CD14-positive monocyte (primary cell): ENCODE data around the gene KIF3C. TPM values are rescaled to one million over a fixed set of nuclear protein-coding genes. Genes with fewer than 3 reads are reported as not detected.

Source experiments
- DNase-seq, 3 donors: peaks; one replicate each; pipeline ENCODE4 v3.0.0-alpha.2; 2011 to 2022
- H2AFZ ChIP-seq: 2 replicates; pipeline ENCODE4 v1.6.0; 2012; ENCODE audit warnings: mild to moderate bottlenecking, low read depth, low read length, inconsistent platforms; ENCODE audit not compliant: insufficient read depth, poor library complexity, severe bottlenecking
- H3K27ac ChIP-seq, 2 donors: 1 replicate in 1 of 2; 2 replicates in 1 of 2; pipeline ENCODE4 v1.5.1; 2012 to 2013; ENCODE audit warnings: low read length in 2 of 2, control low read depth in 1 of 2, inconsistent platforms in 1 of 2, low read depth in 1 of 2, mild to moderate bottlenecking in 1 of 2
- H3K27me3 ChIP-seq, 2 donors: one replicate each; pipeline versions ENCODE4 v1.6.0 to v1.6.1; 2011 to 2013; ENCODE audit warnings: low read length in 2 of 2; ENCODE audit not compliant: control insufficient read depth in 2 of 2, insufficient read depth in 2 of 2
- H3K36me3 ChIP-seq, 2 donors: replicated peaks in 1 of 2; 1 replicate in 1 of 2; 2 replicates in 1 of 2; pipeline versions ENCODE4 v1.5.1 to v1.6.1; 2012 to 2013; ENCODE audit warnings: low read length in 2 of 2, control low read depth in 1 of 2, inconsistent platforms in 1 of 2, mild to moderate bottlenecking in 1 of 2; ENCODE audit not compliant: insufficient read depth in 2 of 2, control insufficient read depth in 1 of 2
- H3K4me1 ChIP-seq, 2 donors: 1 replicate in 1 of 2; 2 replicates in 1 of 2; pipeline versions ENCODE4 v1.5.1 to v1.6.1; 2012 to 2013; ENCODE audit warnings: low read length in 2 of 2, control low read depth in 1 of 2, inconsistent platforms in 1 of 2, mild to moderate bottlenecking in 1 of 2, moderate library complexity in 1 of 2; ENCODE audit not compliant: insufficient read depth in 2 of 2, control insufficient read depth in 1 of 2
- H3K4me2 ChIP-seq: replicated peaks from 2 replicates; pipeline ENCODE3; 2012; ENCODE audit warnings: low read length, moderate library complexity, mild to moderate bottlenecking; ENCODE audit not compliant: poor library complexity, severe bottlenecking; ENCODE audit errors: extremely low read depth
- H3K4me3 ChIP-seq, 3 experiments: fragments of 200-600 bp in 1 of 3; sonication (generic) in 1 of 3; replicated peaks in 1 of 3; 1 replicate in 2 of 3; 2 replicates in 1 of 3; pipeline ENCODE4 v1.5.1; 2011 to 2013; ENCODE audit warnings: low read length in 3 of 3, mild to moderate bottlenecking in 3 of 3, control low read depth in 2 of 3, low read depth in 2 of 3, inconsistent platforms in 1 of 3, moderate library complexity in 1 of 3
- H3K79me2 ChIP-seq: 2 replicates; pipeline ENCODE4 v1.6.0; 2012; ENCODE audit warnings: mild to moderate bottlenecking, control low read depth, inconsistent platforms, low read length, moderate library complexity; ENCODE audit not compliant: insufficient read depth
- H3K9ac ChIP-seq: 2 replicates; pipeline ENCODE4 v1.6.0; 2017; ENCODE audit warnings: low read length, mild to moderate bottlenecking; ENCODE audit not compliant: insufficient read depth, poor library complexity, severe bottlenecking
- H3K9me3 ChIP-seq, 2 donors: replicated peaks in 1 of 2; 1 replicate in 1 of 2; 2 replicates in 1 of 2; pipeline versions ENCODE4 v1.5.1 to v1.6.1; 2012 to 2013; ENCODE audit warnings: low read length in 2 of 2, control low read depth in 1 of 2; ENCODE audit not compliant: control insufficient read depth in 1 of 2, insufficient read depth in 1 of 2
- H4K20me1 ChIP-seq: 2 replicates; pipeline ENCODE4 v1.6.0; 2012; ENCODE audit warnings: mild to moderate bottlenecking, low read length, control low read depth, moderate library complexity; ENCODE audit not compliant: insufficient read depth
- H3K27ac Mint-ChIP-seq, 7 donors: one replicate each; pipeline ENCODE4 v1.8.0; 2020; ENCODE audit warnings: mild to moderate bottlenecking in 7 of 7, mixed read lengths in 7 of 7, moderate library complexity in 6 of 7, inconsistent platforms in 2 of 7
- H3K27me3 Mint-ChIP-seq, 3 donors: one replicate each; pipeline ENCODE4 v1.8.0; 2021 to 2022; ENCODE audit warnings: low read depth in 3 of 3, mild to moderate bottlenecking in 3 of 3, mixed read lengths in 3 of 3, moderate library complexity in 3 of 3, inconsistent platforms in 1 of 3
- H3K36me3 Mint-ChIP-seq, 2 donors: one replicate each; pipeline ENCODE4 v1.8.0; 2020; ENCODE audit warnings: mixed read lengths in 2 of 2, inconsistent platforms in 1 of 2, mild to moderate bottlenecking in 1 of 2
- H3K4me1 Mint-ChIP-seq: one replicate; pipeline ENCODE4 v1.8.0; 2020; ENCODE audit warnings: mild to moderate bottlenecking, mixed read lengths
- H3K4me3 Mint-ChIP-seq, 2 donors: one replicate each; pipeline ENCODE4 v1.8.0; 2020; ENCODE audit warnings: mild to moderate bottlenecking in 2 of 2, mixed read lengths in 2 of 2, moderate library complexity in 1 of 2
- H3K9me3 Mint-ChIP-seq, 7 donors: one replicate each; pipeline ENCODE4 v1.8.0; 2020 to 2022; ENCODE audit warnings: mixed read lengths in 7 of 7, mild to moderate bottlenecking in 6 of 7, moderate library complexity in 6 of 7, inconsistent platforms in 2 of 7
- CTCF ChIP-seq: fragments of 200-600 bp; IDR thresholded peaks from one replicate; pipeline ENCODE4 v1.8.0; 2022; ENCODE audit warnings: antibody characterized with exemption, mild to moderate bottlenecking
- WGBS: methylation state at CpG from one replicate; pipeline ENCODE4 v1.1.5; 2013; ENCODE audit warnings: missing lambda C conversion rate; ENCODE audit not compliant: insufficient coverage; 5-methylcytosine and 5-hydroxymethylcytosine counted together
- intact Hi-C, 2 donors: fragments of 100-400 bp; cut with micrococcal nuclease; formaldehyde crosslinking; loops; one replicate each; pipeline versions ENCODE4 v1.15.0 to v1.15.1; 2023
- polyA plus RNA-seq, 3 donors: library from polyadenylated mRNA; depleted of rRNA in 1 of 3; unstranded in 2 of 3; stranded (reverse) in 1 of 3; fragments of 300-500 nt in 2 of 3; fragments of >200 nt in 1 of 3; fragmentation: Illumina TruSeq in 2 of 3; gene quantifications; 1 replicate in 2 of 3; 2 replicates in 1 of 3; pipeline ENCODE4 v1.2.3, GENCODE V29; 2012 to 2021

Gene KIF3C
- polyA plus RNA-seq, 3 donors, result 0.28 to 0.97 (median 0.47) TPM

GRCh38 chr2:25996844-25997243, 14.5 kb upstream of the KIF3C start:
- intact Hi-C loops, result loop anchor here in 1 of 2 donors (2.0 to 5.0 kb wide), 2 partner anchors 16 to 35 kb away; partner anchors contain the start of gene RAB10
- Mint-ChIP-seq H3K4me1 (peaks cover 54% of the 10 kb centered on the region), H3K27me3 (peaks cover 0 to 4% (median 4%) of the 10 kb centered on the region in 3 donors), H3K4me3 (no peak overlapping the region), H3K9me3 (peaks cover 0 to 3% (median 0%) of the 10 kb centered on the region in 7 donors), H3K27ac (no peak overlapping the region), H3K36me3 (no peaks in the 10 kb centered on the region)
- Histone ChIP-seq H3K36me3 (no peaks in the 10 kb centered on the region), H4K20me1 (no peaks in the 10 kb centered on the region), H3K4me1 (peaks cover 44 to 53% of the 10 kb centered on the region in 2 donors), H3K4me3 (no peak overlapping the region), H3K27me3 (no peaks in the 10 kb centered on the region), H3K27ac (no peak overlapping the region), H3K9ac (no peak overlapping the region), H3K4me2 (no peak overlapping the region), H3K9me3 (no peaks in the 10 kb centered on the region), H2AFZ (no peak overlapping the region), H3K79me2 (no peaks in the 10 kb centered on the region)
- no peak for DNase-seq
- no peak for TF ChIP-seq CTCF
- WGBS, result no CpG with 5 or more reads among the region's 1 CpG

- no peak overlapping the region for H3K4me3 Mint-ChIP-seq
- no peak for TF ChIP-seq CTCF
- DNase-seq, result no peak
- peaks cover 49% of the 10 kb centered on the region for H3K4me1 Mint-ChIP-seq
- H3K27ac Mint-ChIP-seq, result peak overlapping the region in 1 of 7 donors; percentile 1
- no peaks in the 10 kb centered on the region for H4K20me1 ChIP-seq
- H3K9me3 ChIP-seq, result no peaks in the 10 kb centered on the region
- no peaks in the 10 kb centered on the region for H3K36me3 Mint-ChIP-seq
- no peaks in the 10 kb centered on the region for H3K36me3 ChIP-seq
- H3K79me2 ChIP-seq, result no peaks in the 10 kb centered on the region
- no peak overlapping the region for H2AFZ ChIP-seq
- WGBS, result 99% methylated on average over 15 of the region's 15 CpGs
- no peak overlapping the region for H3K4me2 ChIP-seq
- no peaks in the 10 kb centered on the region for H3K27me3 ChIP-seq
- intact Hi-C loops, result loop anchor here in 1 of 2 donors (5.0 kb wide), 1 partner anchor 38 kb away; the partner anchor contains the start of gene RAB10
- H3K4me1 ChIP-seq, result peaks cover 29 to 44% of the 10 kb centered on the region in 2 donors
- H3K27ac ChIP-seq, result no peak overlapping the region
- H3K27me3 Mint-ChIP-seq, result peaks cover 0 to 4% (median 2%) of the 10 kb centered on the region in 3 donors
- H3K9ac ChIP-seq, result no peak overlapping the region
- H3K9me3 Mint-ChIP-seq, result peaks cover 0 to 2% (median 0%) of the 10 kb centered on the region in 7 donors
- H3K4me3 ChIP-seq, result no peak overlapping the region
Observed at GRCh38 chr2:25994509-25994908, 12.2 kb upstream of the KIF3C start.
